HG03196 (cell line): Measurements from ENCODE around the gene NUP50.

Experiments
- ATAC-seq: cut with Tn5 transposase; IDR thresholded peaks from one replicate; pipeline ENCODE4 v1.9.1; 2021; ENCODE audit not compliant: unreplicated experiment

The NUP50 gene

GRCh38 chr22:45208696-45208992 is 44.9 kb downstream of the NUP50 start:
- no peak for ATAC-seq

GRCh38 chr22:45208993-45209838 is 45.5 kb downstream of the NUP50 start:
- no peak for ATAC-seq

- ATAC-seq: no peak
These were observed 46.4 kb downstream of the NUP50 start for GRCh38 chr22:45210174-45210573.

- no peak for ATAC-seq
These were observed 46.9 kb downstream of the NUP50 start for GRCh38 chr22:45210577-45210976.

- no peak for ATAC-seq
These were observed 47.3 kb downstream of the NUP50 start for GRCh38 chr22:45210991-45211390.

GRCh38 chr22:45211435-45211834 is 47.7 kb downstream of the NUP50 start:
- ATAC-seq: no peak

- ATAC-seq: no peak
These were observed 48.1 kb downstream of the NUP50 start for GRCh38 chr22:45211848-45212247.

GRCh38 chr22:45212306-45212709 is 48.6 kb downstream of the NUP50 start:
- no peak for ATAC-seq

- no peak for ATAC-seq
These were observed 49.4 kb downstream of the NUP50 start for GRCh38 chr22:45212992-45213751.

GRCh38 chr22:45216133-45217003 is 52.6 kb downstream of the NUP50 start:
- no peak for ATAC-seq

GRCh38 chr22:45217345-45217744 is 53.6 kb downstream of the NUP50 start:
- no peak for ATAC-seq

- no peak for ATAC-seq
These were observed 54.1 kb downstream of the NUP50 start for GRCh38 chr22:45217806-45218205.

GRCh38 chr22:45218976-45219375 is 55.3 kb downstream of the NUP50 start:
- no peak for ATAC-seq

- no peak for ATAC-seq
These were observed 57.5 kb downstream of the NUP50 start for GRCh38 chr22:45221201-45221600.

- ATAC-seq: no peak
These were observed 59.8 kb downstream of the NUP50 start for GRCh38 chr22:45223304-45224117.

GRCh38 chr22:45224331-45224730 is 60.6 kb downstream of the NUP50 start:
- no peak for ATAC-seq

GRCh38 chr22:45224988-45225731 is 61.4 kb downstream of the NUP50 start:
- ATAC-seq: no peak

GRCh38 chr22:45225732-45226502 is 62.2 kb downstream of the NUP50 start:
- ATAC-seq: no peak

- ATAC-seq: no peak
These were observed 62.9 kb downstream of the NUP50 start for GRCh38 chr22:45226503-45227186.
